Measurements from ENCODE around the gene HOATZ.

Gene HOATZ

GRCh38 chr11:111542606-111543275 is 28.2 kb downstream of the HOATZ start:
- Histone ChIP-seq H3K9me3 (ENCODE audit: control insufficient read depth, insufficient read depth, low read length) (no peaks in the 10 kb centered on the region), H3K4me1 (ENCODE audit: control insufficient read depth, insufficient read depth, low read length) (0 out of 2 replicates have a peak, but pooled peaks cover 4% of the 10 kb centered on the region), H3K27ac (ENCODE audit: low read length) (no peak overlapping the region), H3K36me3 (ENCODE audit: control insufficient read depth, insufficient read depth, low read length) (no peaks in the 10 kb centered on the region), H3K27me3 (ENCODE audit: control insufficient read depth, insufficient read depth, low read length) (peaks cover 26% of the 10 kb centered on the region; the same call in 1 of the 2 replicates), H3K4me3 (ENCODE audit: low read length) (no peak overlapping the region)
- DNase-seq (ENCODE audit: low read depth, low spot score): no peak
- WGBS (ENCODE audit: insufficient coverage, insufficient read length): no CpG with 5 or more reads among the region's 10 CpGs

- H3K4me3 ChIP-seq (ENCODE audit: low read length): no peak overlapping the region
- H3K27ac ChIP-seq (ENCODE audit: low read length): no peak overlapping the region
- WGBS (ENCODE audit: insufficient coverage, insufficient read length): no CpG with 5 or more reads among the region's 2 CpGs
- H3K4me1 ChIP-seq (ENCODE audit: control insufficient read depth, insufficient read depth, low read length): no peaks in the 10 kb centered on the region
- no peak for DNase-seq (ENCODE audit: low read depth, low spot score)
- no peaks in the 10 kb centered on the region for H3K9me3 ChIP-seq (ENCODE audit: control insufficient read depth, insufficient read depth, low read length)
- no peaks in the 10 kb centered on the region for H3K27me3 ChIP-seq (ENCODE audit: control insufficient read depth, insufficient read depth, low read length)
- H3K36me3 ChIP-seq (ENCODE audit: control insufficient read depth, insufficient read depth, low read length): no peaks in the 10 kb centered on the region
Measured at GRCh38 chr11:111548525-111548924, 33.9 kb downstream of the HOATZ start.

- Histone ChIP-seq H3K36me3 (ENCODE audit: control insufficient read depth, insufficient read depth, low read length) (no peaks in the 10 kb centered on the region), H3K27me3 (ENCODE audit: control insufficient read depth, insufficient read depth, low read length) (no peaks in the 10 kb centered on the region)
Measured at GRCh38 chr11:111549196-111549868, 34.8 kb downstream of the HOATZ start.

GRCh38 chr11:111549869-111550203 is 35.3 kb downstream of the HOATZ start:
- no CpG with 5 or more reads among the region's 3 CpGs for WGBS (ENCODE audit: insufficient coverage, insufficient read length)
- H3K4me1 ChIP-seq (ENCODE audit: control insufficient read depth, insufficient read depth, low read length): no peaks in the 10 kb centered on the region
- no peak for DNase-seq (ENCODE audit: low read depth, low spot score)
- no peak overlapping the region for H3K4me3 ChIP-seq (ENCODE audit: low read length)
- H3K27ac ChIP-seq (ENCODE audit: low read length): no peak overlapping the region
- H3K36me3 ChIP-seq (ENCODE audit: control insufficient read depth, insufficient read depth, low read length): no peaks in the 10 kb centered on the region
- H3K27me3 ChIP-seq (ENCODE audit: control insufficient read depth, insufficient read depth, low read length): no peaks in the 10 kb centered on the region
- no peaks in the 10 kb centered on the region for H3K9me3 ChIP-seq (ENCODE audit: control insufficient read depth, insufficient read depth, low read length)

More at GRCh38 chr11:111549196-111549868, 34.8 kb downstream of the HOATZ start:
- no peaks in the 10 kb centered on the region for H3K9me3 ChIP-seq (ENCODE audit: control insufficient read depth, insufficient read depth, low read length)
- H3K27ac ChIP-seq (ENCODE audit: low read length): no peak overlapping the region
- H3K4me1 ChIP-seq (ENCODE audit: control insufficient read depth, insufficient read depth, low read length): no peaks in the 10 kb centered on the region
- H3K4me3 ChIP-seq (ENCODE audit: low read length): no peak overlapping the region
- DNase-seq (ENCODE audit: low read depth, low spot score): no peak
- no CpG with 5 or more reads among the region's 11 CpGs for WGBS (ENCODE audit: insufficient coverage, insufficient read length)

GRCh38 chr11:111550258-111550657 is 35.7 kb downstream of the HOATZ start:
- DNase-seq (ENCODE audit: low read depth, low spot score): no peak
- H3K27me3 ChIP-seq (ENCODE audit: control insufficient read depth, insufficient read depth, low read length): no peaks in the 10 kb centered on the region
- no peak overlapping the region for H3K4me3 ChIP-seq (ENCODE audit: low read length)
- no peaks in the 10 kb centered on the region for H3K9me3 ChIP-seq (ENCODE audit: control insufficient read depth, insufficient read depth, low read length)
- whole genome bisulfite sequencing (ENCODE audit: insufficient coverage, insufficient read length): no CpG with 5 or more reads among the region's 2 CpGs
- no peaks in the 10 kb centered on the region for H3K4me1 ChIP-seq (ENCODE audit: control insufficient read depth, insufficient read depth, low read length)
- H3K27ac ChIP-seq (ENCODE audit: low read length): no peak overlapping the region
- no peaks in the 10 kb centered on the region for H3K36me3 ChIP-seq (ENCODE audit: control insufficient read depth, insufficient read depth, low read length)

- no peak for DNase-seq (ENCODE audit: low read depth, low spot score)
- H3K27ac ChIP-seq (ENCODE audit: low read length): no peak overlapping the region
Measured at GRCh38 chr11:111554532-111554931, 40.0 kb downstream of the HOATZ start.

GRCh38 chr11:111555255-111555654 is 40.7 kb downstream of the HOATZ start:
- H3K4me3 ChIP-seq (ENCODE audit: low read length): no peak overlapping the region
- no peaks in the 10 kb centered on the region for H3K4me1 ChIP-seq (ENCODE audit: control insufficient read depth, insufficient read depth, low read length)
- H3K9me3 ChIP-seq (ENCODE audit: control insufficient read depth, insufficient read depth, low read length): 0 out of 2 replicates have a peak, but pooled peaks cover 2% of the 10 kb centered on the region
- DNase-seq (ENCODE audit: low read depth, low spot score): no peak
- H3K36me3 ChIP-seq (ENCODE audit: control insufficient read depth, insufficient read depth, low read length): no peaks in the 10 kb centered on the region
- no peak overlapping the region for H3K27ac ChIP-seq (ENCODE audit: low read length)
- no peaks in the 10 kb centered on the region for H3K27me3 ChIP-seq (ENCODE audit: control insufficient read depth, insufficient read depth, low read length)

More at GRCh38 chr11:111554532-111554931, 40.0 kb downstream of the HOATZ start:
- Histone ChIP-seq H3K36me3 (ENCODE audit: control insufficient read depth, insufficient read depth, low read length) (no peaks in the 10 kb centered on the region), H3K4me1 (ENCODE audit: control insufficient read depth, insufficient read depth, low read length) (no peaks in the 10 kb centered on the region), H3K4me3 (ENCODE audit: low read length) (no peak overlapping the region), H3K27me3 (ENCODE audit: control insufficient read depth, insufficient read depth, low read length) (no peaks in the 10 kb centered on the region), H3K9me3 (ENCODE audit: control insufficient read depth, insufficient read depth, low read length) (0 out of 2 replicates have a peak, but pooled peaks cover 2% of the 10 kb centered on the region)

GRCh38 chr11:111557425-111558111 is 43.0 kb downstream of the HOATZ start:
- 0 out of 2 replicates have a peak, but pooled peaks cover 2% of the 10 kb centered on the region for H3K9me3 ChIP-seq (ENCODE audit: control insufficient read depth, insufficient read depth, low read length)
- DNase-seq (ENCODE audit: low read depth, low spot score): no peak
- WGBS (ENCODE audit: insufficient coverage, insufficient read length): 100% methylated on average over 1 of the region's 5 CpGs
- no peaks in the 10 kb centered on the region; the same call in 1 of the 2 replicates for H3K4me1 ChIP-seq (ENCODE audit: control insufficient read depth, insufficient read depth, low read length)
- H3K27ac ChIP-seq (ENCODE audit: low read length): no peak overlapping the region
- no peaks in the 10 kb centered on the region for H3K36me3 ChIP-seq (ENCODE audit: control insufficient read depth, insufficient read depth, low read length)
- no peak overlapping the region for H3K4me3 ChIP-seq (ENCODE audit: low read length)
- no peaks in the 10 kb centered on the region for H3K27me3 ChIP-seq (ENCODE audit: control insufficient read depth, insufficient read depth, low read length)

- Histone ChIP-seq H3K9me3 (ENCODE audit: control insufficient read depth, insufficient read depth, low read length) (0 out of 2 replicates have a peak, but pooled peaks cover 2% of the 10 kb centered on the region), H3K4me3 (ENCODE audit: low read length) (no peak overlapping the region), H3K36me3 (ENCODE audit: control insufficient read depth, insufficient read depth, low read length) (no peaks in the 10 kb centered on the region), H3K27me3 (ENCODE audit: control insufficient read depth, insufficient read depth, low read length) (no peaks in the 10 kb centered on the region), H3K27ac (ENCODE audit: low read length) (no peak overlapping the region), H3K4me1 (ENCODE audit: control insufficient read depth, insufficient read depth, low read length) (no peaks in the 10 kb centered on the region; the same call in 1 of the 2 replicates)
- DNase-seq (ENCODE audit: low read depth, low spot score): no peak
- WGBS (ENCODE audit: insufficient coverage, insufficient read length): no CpG with 5 or more reads among the region's 11 CpGs
Measured at GRCh38 chr11:111559800-111560464, 45.4 kb downstream of the HOATZ start.

- Histone ChIP-seq H3K9me3 (ENCODE audit: control insufficient read depth, insufficient read depth, low read length) (0 out of 2 replicates have a peak, but pooled peaks cover 2% of the 10 kb centered on the region), H3K4me1 (ENCODE audit: control insufficient read depth, insufficient read depth, low read length) (no peaks in the 10 kb centered on the region; the same call in 1 of the 2 replicates), H3K36me3 (ENCODE audit: control insufficient read depth, insufficient read depth, low read length) (no peaks in the 10 kb centered on the region), H3K27me3 (ENCODE audit: control insufficient read depth, insufficient read depth, low read length) (no peaks in the 10 kb centered on the region), H3K4me3 (ENCODE audit: low read length) (no peak overlapping the region), H3K27ac (ENCODE audit: low read length) (no peak overlapping the region)
- DNase-seq (ENCODE audit: low read depth, low spot score): no peak
- WGBS (ENCODE audit: insufficient coverage, insufficient read length): no CpG with 5 or more reads among the region's 3 CpGs
Measured at GRCh38 chr11:111560800-111561199, 46.2 kb downstream of the HOATZ start.
